Ascending aorta (tissue), 2 donors: ENCODE results near the gene SECTM1. TPM values are rescaled to one million over a fixed set of nuclear protein-coding genes. Genes with fewer than 3 reads are reported as not detected.

Source experiments
- DNase-seq, 2 donors: peaks; one replicate each; pipeline ENCODE4 v3.0.0-alpha.2; 2019; ENCODE audit warnings: low spot score in 2 of 2
- H3K27ac ChIP-seq, 2 donors: fragments of 200-600 bp; sonication (generic); one replicate each; pipeline ENCODE4 v1.5.1; 2016 to 2017; ENCODE audit warnings: mild to moderate bottlenecking in 1 of 2
- H3K27me3 ChIP-seq: fragments of 200-600 bp; sonication (generic); one replicate; pipeline ENCODE4 v1.5.1; 2017
- H3K36me3 ChIP-seq, 2 donors: fragments of 200-600 bp; sonication (generic); one replicate each; pipeline ENCODE4 v1.5.1; 2016
- H3K4me1 ChIP-seq, 2 donors: fragments of 200-600 bp; sonication (generic); one replicate each; pipeline ENCODE4 v1.5.1; 2016 to 2017; ENCODE audit warnings: mild to moderate bottlenecking in 1 of 2
- H3K4me3 ChIP-seq, 2 donors: fragments of 200-600 bp; sonication (generic); one replicate each; pipeline ENCODE4 v1.5.1; 2016 to 2017; ENCODE audit warnings: mild to moderate bottlenecking in 1 of 2
- H3K9me3 ChIP-seq, 2 donors: fragments of 200-600 bp; sonication (generic); one replicate each; pipeline ENCODE4 v1.5.1; 2016
- CTCF ChIP-seq, 3 experiments: fragments of 200-600 bp in 2 of 3; fragments of 450-650 bp in 1 of 3; sonication (generic) in 2 of 3; IDR thresholded peaks; one replicate each; pipeline ENCODE4 v1.5.1; 2016 to 2019; ENCODE audit warnings: antibody characterized with exemption in 3 of 3, mild to moderate bottlenecking in 1 of 3, moderate library complexity in 1 of 3
- intact Hi-C: fragments of 100-400 bp; cut with DNase I; formaldehyde crosslinking; loops from one replicate; pipeline ENCODE4 v1.15.1; 2023
- total RNA-seq: library from RNA; depleted of rRNA; stranded (reverse); fragments of >200 nt; gene quantifications from one replicate; pipeline ENCODE4 v1.1.0, GENCODE V29; 2016

SECTM1 gene
- total RNA-seq, 1 donor from 2014 or later: 49.5 TPM

- TF ChIP-seq CTCF (IDR thresholded peaks at IDR 0.05): no peak
- H3K27me3 ChIP-seq: peaks cover 4% of the 10 kb centered on the region
- no peak for DNase-seq
Observed at GRCh38 chr17:82309656-82310570, 23.7 kb downstream of the SECTM1 start.

GRCh38 chr17:82305727-82306300 is 27.8 kb downstream of the SECTM1 start:
- Histone ChIP-seq H3K4me1 (no peaks in the 10 kb centered on the region), H3K4me3 (no peak overlapping the region), H3K36me3 (no peaks in the 10 kb centered on the region), H3K9me3 (no peaks in the 10 kb centered on the region), H3K27me3 (peaks cover 4% of the 10 kb centered on the region), H3K27ac (no peak overlapping the region)
- no peak for TF ChIP-seq CTCF (IDR thresholded peaks at IDR 0.05)
- intact Hi-C loops: no loop called here
- no peak for DNase-seq

More at GRCh38 chr17:82309656-82310570, 23.7 kb downstream of the SECTM1 start:
- intact Hi-C loops: no loop called here
- Histone ChIP-seq H3K27ac (no peak overlapping the region), H3K4me1 (no peaks in the 10 kb centered on the region), H3K4me3 (no peak overlapping the region), H3K36me3 (no peaks in the 10 kb centered on the region), H3K9me3 (no peaks in the 10 kb centered on the region)

- TF ChIP-seq CTCF (IDR thresholded peaks at IDR 0.05): no peak
- no peak for DNase-seq
- no peaks in the 10 kb centered on the region for H3K27me3 ChIP-seq
- intact Hi-C loops: no loop called here
- H3K4me1 ChIP-seq: no peaks in the 10 kb centered on the region
- H3K4me3 ChIP-seq: no peak overlapping the region
- no peaks in the 10 kb centered on the region for H3K36me3 ChIP-seq
- H3K27ac ChIP-seq: no peak overlapping the region
- H3K9me3 ChIP-seq: no peaks in the 10 kb centered on the region
Observed at GRCh38 chr17:82304826-82305726, 28.5 kb downstream of the SECTM1 start.

GRCh38 chr17:82303944-82304808 is 29.4 kb downstream of the SECTM1 start:
- H3K4me1 ChIP-seq: no peaks in the 10 kb centered on the region
- no peaks in the 10 kb centered on the region for H3K36me3 ChIP-seq
- no peak overlapping the region for H3K4me3 ChIP-seq
- H3K27ac ChIP-seq: no peak overlapping the region
- intact Hi-C loops: no loop called here
- no peak for TF ChIP-seq CTCF (IDR thresholded peaks at IDR 0.05)
- no peak for DNase-seq
- H3K27me3 ChIP-seq: no peaks in the 10 kb centered on the region
- no peaks in the 10 kb centered on the region for H3K9me3 ChIP-seq
